ENCODE data around the gene MDGA2.

MDGA2 gene

GRCh38 chr14:47020500-47020899 lies 654.9 kb downstream of the MDGA2 start:
- no peak overlapping the region for H3K27ac ChIP-seq
- no peak overlapping the region for H3K4me3 ChIP-seq (IDR thresholded peaks at IDR 0.05; ENCODE audit: insufficient read depth, low read depth, low read length)
- no peak for TF ChIP-seq CTCF (conservative IDR thresholded peaks at IDR 0.05; ENCODE audit: low read depth, low read length)
- H3K36me3 ChIP-seq (ENCODE audit: insufficient read depth) = no peaks in the 10 kb centered on the region
- no peaks in the 10 kb centered on the region for H4K20me1 ChIP-seq (ENCODE audit: insufficient read depth)
- no peak overlapping the region for H3K4me2 ChIP-seq
- no peak overlapping the region for H3K9ac ChIP-seq
- no peaks in the 10 kb centered on the region for H3K79me2 ChIP-seq (ENCODE audit: insufficient read depth, low read depth)
- no peaks in the 10 kb centered on the region for H3K27me3 ChIP-seq (ENCODE audit: insufficient read depth, low read depth)
- no peak overlapping the region for H2AFZ ChIP-seq (ENCODE audit: low read depth)
- no peaks in the 10 kb centered on the region for H3K4me1 ChIP-seq (ENCODE audit: low read depth, poor library complexity, severe bottlenecking)

- no peak for TF ChIP-seq CTCF (conservative IDR thresholded peaks at IDR 0.05; ENCODE audit: low read depth, low read length)
- H3K79me2 ChIP-seq (ENCODE audit: insufficient read depth, low read depth) = no peaks in the 10 kb centered on the region
- no peak overlapping the region for H3K4me3 ChIP-seq (IDR thresholded peaks at IDR 0.05; ENCODE audit: insufficient read depth, low read depth, low read length)
Measured at GRCh38 chr14:47012533-47013280, 662.7 kb downstream of the MDGA2 start.

GRCh38 chr14:47009615-47010014 lies 665.8 kb downstream of the MDGA2 start:
- no peak overlapping the region for H3K4me3 ChIP-seq (IDR thresholded peaks at IDR 0.05; ENCODE audit: insufficient read depth, low read depth, low read length)
- no peak overlapping the region for H3K4me2 ChIP-seq
- H2AFZ ChIP-seq (ENCODE audit: low read depth) = no peak overlapping the region
- no peaks in the 10 kb centered on the region for H3K27me3 ChIP-seq (ENCODE audit: insufficient read depth, low read depth)
- H4K20me1 ChIP-seq (ENCODE audit: insufficient read depth) = no peaks in the 10 kb centered on the region
- no peaks in the 10 kb centered on the region for H3K36me3 ChIP-seq (ENCODE audit: insufficient read depth)
- H3K79me2 ChIP-seq (ENCODE audit: insufficient read depth, low read depth) = no peaks in the 10 kb centered on the region
- no peak overlapping the region for H3K9ac ChIP-seq
- H3K4me1 ChIP-seq (ENCODE audit: low read depth, poor library complexity, severe bottlenecking) = peaks cover 15% of the 10 kb centered on the region
- TF ChIP-seq CTCF (conservative IDR thresholded peaks at IDR 0.05; ENCODE audit: low read depth, low read length) = no peak
- no peak overlapping the region for H3K27ac ChIP-seq

More at GRCh38 chr14:47012533-47013280, 662.7 kb downstream of the MDGA2 start:
- no peak overlapping the region for H2AFZ ChIP-seq (ENCODE audit: low read depth)
- no peaks in the 10 kb centered on the region for H3K27me3 ChIP-seq (ENCODE audit: insufficient read depth, low read depth)
- peaks cover 15% of the 10 kb centered on the region for H3K4me1 ChIP-seq (ENCODE audit: low read depth, poor library complexity, severe bottlenecking)
- H3K4me2 ChIP-seq = peak overlapping the region; percentile 29
- H3K9ac ChIP-seq = no peak overlapping the region
- no peaks in the 10 kb centered on the region for H4K20me1 ChIP-seq (ENCODE audit: insufficient read depth)
- H3K27ac ChIP-seq = peak overlapping the region; percentile 11; the same call in 1 of the 2 replicates
- no peaks in the 10 kb centered on the region for H3K36me3 ChIP-seq (ENCODE audit: insufficient read depth)

GRCh38 chr14:47008732-47009131 lies 666.7 kb downstream of the MDGA2 start:
- no peak overlapping the region for H3K9ac ChIP-seq
- H3K4me1 ChIP-seq (ENCODE audit: low read depth, poor library complexity, severe bottlenecking) = peaks cover 15% of the 10 kb centered on the region
- H3K4me3 ChIP-seq (IDR thresholded peaks at IDR 0.05; ENCODE audit: insufficient read depth, low read depth, low read length) = no peak overlapping the region
- H2AFZ ChIP-seq (ENCODE audit: low read depth) = no peak overlapping the region
- H3K36me3 ChIP-seq (ENCODE audit: insufficient read depth) = no peaks in the 10 kb centered on the region
- H3K27ac ChIP-seq = no peak overlapping the region
- H3K4me2 ChIP-seq = no peak overlapping the region
- H3K27me3 ChIP-seq (ENCODE audit: insufficient read depth, low read depth) = no peaks in the 10 kb centered on the region
- no peaks in the 10 kb centered on the region for H4K20me1 ChIP-seq (ENCODE audit: insufficient read depth)
- no peaks in the 10 kb centered on the region for H3K79me2 ChIP-seq (ENCODE audit: insufficient read depth, low read depth)
- TF ChIP-seq CTCF (conservative IDR thresholded peaks at IDR 0.05; ENCODE audit: low read depth, low read length) = no peak

Measured in KMS-11 (cell line).